OCI-LY3 (cell line): ENCODE data around the gene TOMM70.

Source experiments
- CTCF ChIP-seq: fragments of 200-600, 300-600 bp; sonication (generic); IDR thresholded peaks from 2 replicates; pipeline ENCODE4 v1.5.1; 2014; ENCODE audit warnings: antibody characterized with exemption, low read length, low read depth
- EZH2phosphoT487 ChIP-seq: fragments of 200-600 bp; shearing (Covaris generic); IDR thresholded peaks from 2 replicates; pipeline ENCODE4 v1.6.1; 2018; ENCODE audit warnings: antibody characterized with exemption, mixed run types, low read depth

GRCh38 chr3:100317912-100318311 is 83.0 kb downstream of the TOMM70 start:
- TF ChIP-seq CTCF, result no peak
- TF ChIP-seq EZH2phosphoT487, result no peak
